Type B pancreatic cell (in vitro differentiated cells): ENCODE data around the gene SH2B2. TPM values are rescaled to one million over a fixed set of nuclear protein-coding genes. Genes with fewer than 3 reads are reported as not detected.

Source experiments
- DNase-seq: peaks from one replicate; pipeline ENCODE4 v3.0.0; 2021; ENCODE audit warnings: mixed read lengths; ENCODE audit not compliant: unreplicated experiment; ENCODE audit errors: extremely low spot score
- H3K27ac Mint-ChIP-seq: 2 replicates; pipeline ENCODE4 v1.8.0; 2021; ENCODE audit warnings: mild to moderate bottlenecking, mixed read lengths
- H3K27me3 Mint-ChIP-seq: 2 replicates; pipeline ENCODE4 v1.8.0; 2021; ENCODE audit warnings: mixed read lengths
- H3K36me3 Mint-ChIP-seq: 2 replicates; pipeline ENCODE4 v1.8.0; 2021; ENCODE audit warnings: mixed read lengths
- H3K4me1 Mint-ChIP-seq: one replicate; pipeline ENCODE4 v1.8.0; 2021; ENCODE audit warnings: mixed read lengths; ENCODE audit not compliant: unreplicated experiment
- H3K4me3 Mint-ChIP-seq: 2 replicates; pipeline ENCODE4 v1.8.0; 2021; ENCODE audit warnings: mild to moderate bottlenecking, mixed read lengths
- H3K9me3 Mint-ChIP-seq: 2 replicates; pipeline ENCODE4 v1.8.0; 2021; ENCODE audit warnings: mixed read lengths
- CTCF ChIP-seq: fragments of 200-600 bp; sonication (generic); conservative IDR thresholded peaks from 2 replicates; pipeline ENCODE4 v1.5.0; 2021; ENCODE audit warnings: antibody characterized with exemption, mild to moderate bottlenecking
- total RNA-seq: library from RNA; stranded (reverse); gene quantifications from 2 replicates; pipeline ENCODE4 v1.2.1, GENCODE V29; 2021; ENCODE audit warnings: low replicate concordance

SH2B2 gene
- total RNA-seq, 1 donor from 2014 or later: 9.5 TPM

GRCh38 chr7:102312317-102312716, 25.6 kb downstream of the SH2B2 start:
- Mint-ChIP-seq H3K27ac (peak overlapping the region; percentile 91), H3K27me3 (no peaks in the 10 kb centered on the region), H3K9me3 (no peaks in the 10 kb centered on the region), H3K4me1 (no peaks in the 10 kb centered on the region), H3K36me3 (peaks cover 4% of the 10 kb centered on the region), H3K4me3 (peak overlapping the region; percentile 49)
- no peak for DNase-seq
- TF ChIP-seq CTCF: no peak

- Mint-ChIP-seq H3K4me1 (no peaks in the 10 kb centered on the region), H3K27me3 (no peaks in the 10 kb centered on the region), H3K9me3 (no peaks in the 10 kb centered on the region), H3K36me3 (peaks cover 4% of the 10 kb centered on the region), H3K4me3 (no peak overlapping the region), H3K27ac (no peak overlapping the region)
- TF ChIP-seq CTCF: no peak
- no peak for DNase-seq
Measured at GRCh38 chr7:102313997-102314780, 27.5 kb downstream of the SH2B2 start.

GRCh38 chr7:102317231-102318059, 30.8 kb downstream of the SH2B2 start:
- no peak overlapping the region for H3K27ac Mint-ChIP-seq
- no peak overlapping the region for H3K4me3 Mint-ChIP-seq
- peaks cover under 1% of the 10 kb centered on the region for H3K27me3 Mint-ChIP-seq
- H3K4me1 Mint-ChIP-seq: no peaks in the 10 kb centered on the region
- no peak for TF ChIP-seq CTCF
- no peak for DNase-seq
- no peaks in the 10 kb centered on the region for H3K9me3 Mint-ChIP-seq
- peaks cover 2% of the 10 kb centered on the region for H3K36me3 Mint-ChIP-seq

- H3K4me3 Mint-ChIP-seq: no peak overlapping the region
- H3K27me3 Mint-ChIP-seq: peaks cover 4% of the 10 kb centered on the region
- TF ChIP-seq CTCF: peak; percentile 14
- DNase-seq: no peak
- H3K9me3 Mint-ChIP-seq: no peaks in the 10 kb centered on the region
- H3K27ac Mint-ChIP-seq: no peak overlapping the region
- no peaks in the 10 kb centered on the region for H3K4me1 Mint-ChIP-seq
- no peaks in the 10 kb centered on the region for H3K36me3 Mint-ChIP-seq
Measured at GRCh38 chr7:102318482-102318971, 31.9 kb downstream of the SH2B2 start.

- Mint-ChIP-seq H3K4me3 (no peak overlapping the region), H3K36me3 (no peaks in the 10 kb centered on the region), H3K27me3 (peaks cover 4% of the 10 kb centered on the region), H3K4me1 (no peaks in the 10 kb centered on the region), H3K27ac (no peak overlapping the region), H3K9me3 (no peaks in the 10 kb centered on the region)
- no peak for DNase-seq
- TF ChIP-seq CTCF: no peak
Measured at GRCh38 chr7:102319671-102320070, 33.0 kb downstream of the SH2B2 start.
